HEK293T (cell line): ENCODE data around the gene EXOC4.

Source experiments
- CTCF ChIA-PET: fragments of 350-600 bp; formaldehyde crosslinking; extraction: SDS; loops from one replicate; lab custom pipeline; 2021; ENCODE audit warnings: antibody characterized with exemption, inconsistent platforms; lab: Yijun Ruan, JAX
- POLR2A ChIA-PET: fragments of 350-600 bp; formaldehyde crosslinking; extraction: SDS; loops from one replicate; lab custom pipeline; 2020; ENCODE audit warnings: antibody characterized with exemption, inconsistent platforms; lab: Yijun Ruan, JAX
- DNase-seq: peaks from one replicate; pipeline ENCODE4 v3.0.0; 2012; ENCODE audit warnings: mixed read lengths; ENCODE audit errors: extremely low spot score
- ARNT ChIP-seq: fragments of 450-650 bp; IDR thresholded peaks from 2 replicates; pipeline ENCODE4 v1.6.1; 2017; ENCODE audit warnings: mild to moderate bottlenecking
- BHLHE40 ChIP-seq: fragments of 450-650 bp; IDR thresholded peaks from 2 replicates; pipeline ENCODE4 v1.6.1; 2016; ENCODE audit warnings: mild to moderate bottlenecking, moderate library complexity, borderline replicate concordance
- CTBP1 ChIP-seq: fragments of 450-650 bp; IDR thresholded peaks from 2 replicates; pipeline ENCODE4 v1.6.1; 2016; ENCODE audit warnings: borderline replicate concordance
- ELF4 ChIP-seq: fragments of 450-650 bp; IDR thresholded peaks from 2 replicates; pipeline ENCODE4 v1.6.1; 2017; ENCODE audit warnings: antibody characterized with exemption
- FOXA1 ChIP-seq: fragments of 450-650 bp; IDR thresholded peaks from 2 replicates; pipeline ENCODE4 v1.6.1; 2016; ENCODE audit warnings: mild to moderate bottlenecking
- FOXK2 ChIP-seq: fragments of 450-650 bp; IDR thresholded peaks from 2 replicates; pipeline ENCODE4 v1.6.1; 2016; ENCODE audit warnings: mild to moderate bottlenecking
- FOXM1 ChIP-seq: fragments of 450-650 bp; IDR thresholded peaks from 2 replicates; pipeline ENCODE4 v1.6.1; 2017; ENCODE audit warnings: mild to moderate bottlenecking, borderline replicate concordance
- HDGF ChIP-seq: fragments of 450-650 bp; IDR thresholded peaks from 2 replicates; pipeline ENCODE4 v1.6.1; 2017; ENCODE audit warnings: antibody characterized with exemption, borderline replicate concordance
- L3MBTL2 ChIP-seq: fragments of 450-650 bp; conservative IDR thresholded peaks from 2 replicates; pipeline ENCODE4 v1.6.1; 2016; ENCODE audit warnings: mild to moderate bottlenecking
- LEF1 ChIP-seq: fragments of 450-650 bp; IDR thresholded peaks from 2 replicates; pipeline ENCODE4 v1.6.1; 2017; ENCODE audit warnings: mild to moderate bottlenecking, borderline replicate concordance
- NFRKB ChIP-seq: fragments of 450-650 bp; IDR thresholded peaks from 2 replicates; pipeline ENCODE4 v1.6.1; 2016; ENCODE audit warnings: mild to moderate bottlenecking, moderate library complexity
- SP1 ChIP-seq: fragments of 450-650 bp; IDR thresholded peaks from 2 replicates; pipeline ENCODE4 v1.6.1; 2017
- SUZ12 ChIP-seq: fragments of 450-650 bp; IDR thresholded peaks from 2 replicates; pipeline ENCODE4 v1.6.1; 2016; ENCODE audit warnings: mild to moderate bottlenecking
- TARDBP ChIP-seq: fragments of 450-650 bp; IDR thresholded peaks from 2 replicates; pipeline ENCODE4 v1.6.1; 2016
- ZNF384 ChIP-seq: fragments of 450-650 bp; IDR thresholded peaks from 2 replicates; pipeline ENCODE4 v1.6.1; 2016
- TF ChIP-seq, protein P1 (sequence below): fragments of 450-650 bp; IDR thresholded peaks from 2 replicates; pipeline ENCODE4 v1.6.1; 2016

EXOC4 gene

DNA sequence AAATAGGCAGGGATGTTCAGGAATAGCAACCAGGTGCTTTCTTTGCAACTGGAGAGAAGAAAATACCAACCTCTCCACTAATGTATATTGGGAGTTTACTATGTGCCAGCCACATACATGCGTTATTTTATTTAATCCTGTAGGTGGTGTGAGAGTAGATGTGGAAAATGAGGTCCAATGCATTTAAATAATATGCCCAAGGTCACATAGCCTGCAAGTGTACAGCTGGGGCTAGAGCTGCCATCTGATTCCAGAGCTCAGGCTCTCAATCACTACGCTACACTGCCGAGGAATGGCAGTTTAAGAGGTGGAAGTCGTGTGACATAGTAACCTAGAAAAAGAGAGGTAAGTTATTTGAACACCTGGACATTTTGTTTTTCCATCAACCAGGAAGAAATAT lies 277.0 kb downstream of the EXOC4 start:
- ChIA-PET POLR2A (no interaction called here), CTCF (no interaction called here)
- TF ChIP-seq FOXM1 (no peak), SP1 (no peak), SUZ12 (no peak), HDGF (no peak), NFRKB (no peak), FOXA1 (no peak), CTBP1 (no peak), L3MBTL2 (no peak), ZNF384 (no peak)
- no peak for DNase-seq

DNA sequence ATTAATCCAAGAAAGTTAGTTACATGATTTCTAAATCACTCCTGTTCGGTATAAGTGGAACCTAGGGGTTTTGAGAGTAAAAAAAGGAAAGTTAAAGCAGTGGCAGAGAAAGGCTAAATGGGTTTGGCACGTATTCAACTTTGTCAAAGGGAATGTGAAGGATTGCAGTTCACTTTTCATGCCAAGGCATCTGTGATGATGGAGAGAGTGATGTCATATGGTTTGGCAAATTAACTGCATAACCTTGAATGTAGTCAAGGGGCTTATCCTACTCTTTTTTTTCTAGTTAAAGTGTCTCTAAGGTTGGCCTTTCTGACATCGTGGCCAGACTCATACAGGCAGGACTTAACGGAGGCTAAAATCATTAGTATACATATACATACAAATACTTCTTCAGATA lies 277.8 kb downstream of the EXOC4 start:
- ChIA-PET POLR2A (no interaction called here), CTCF (no interaction called here)
- no peak for DNase-seq
- no peak for TF ChIP-seq NFRKB
- no peak for TF ChIP-seq SUZ12
- no peak for TF ChIP-seq ARNT
- TF ChIP-seq TARDBP: no peak

DNA sequence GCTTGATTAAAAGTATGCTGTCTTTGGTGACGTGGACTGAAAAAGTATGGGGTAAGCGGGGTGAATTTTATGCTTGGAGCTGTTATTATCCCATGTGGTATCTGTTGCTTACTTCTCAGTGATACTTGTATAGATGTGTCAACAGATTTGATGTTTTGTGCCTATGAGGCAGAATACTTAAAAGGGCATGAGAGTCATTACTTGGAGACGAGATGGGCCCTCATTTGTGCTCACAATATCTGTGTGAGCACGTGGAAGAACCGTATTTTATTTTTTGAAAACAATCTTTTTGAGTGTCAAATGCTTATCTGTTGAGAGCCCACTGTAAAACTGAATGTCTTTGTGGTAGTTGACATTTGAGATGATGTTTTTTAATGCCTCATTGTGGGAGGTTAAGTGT lies 281.9 kb downstream of the EXOC4 start:
- TF ChIP-seq SUZ12: no peak
- no peak for TF ChIP-seq ZNF384
- no peak for TF ChIP-seq L3MBTL2
- TF ChIP-seq LEF1: no peak
- TF ChIP-seq FOXA1: no peak
- no peak for TF ChIP-seq TARDBP
- no peak for TF ChIP-seq FOXK2
- TF ChIP-seq CTBP1: no peak
- TF ChIP-seq NFRKB: no peak
- TF ChIP-seq SP1: no peak
- no peak for TF ChIP-seq FOXM1
- no peak for TF ChIP-seq BHLHE40
- TF ChIP-seq, protein P1, sequence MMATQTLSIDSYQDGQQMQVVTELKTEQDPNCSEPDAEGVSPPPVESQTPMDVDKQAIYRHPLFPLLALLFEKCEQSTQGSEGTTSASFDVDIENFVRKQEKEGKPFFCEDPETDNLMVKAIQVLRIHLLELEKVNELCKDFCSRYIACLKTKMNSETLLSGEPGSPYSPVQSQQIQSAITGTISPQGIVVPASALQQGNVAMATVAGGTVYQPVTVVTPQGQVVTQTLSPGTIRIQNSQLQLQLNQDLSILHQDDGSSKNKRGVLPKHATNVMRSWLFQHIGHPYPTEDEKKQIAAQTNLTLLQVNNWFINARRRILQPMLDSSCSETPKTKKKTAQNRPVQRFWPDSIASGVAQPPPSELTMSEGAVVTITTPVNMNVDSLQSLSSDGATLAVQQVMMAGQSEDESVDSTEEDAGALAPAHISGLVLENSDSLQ: no peak
- CTCF ChIA-PET: no interaction called here

DNA sequence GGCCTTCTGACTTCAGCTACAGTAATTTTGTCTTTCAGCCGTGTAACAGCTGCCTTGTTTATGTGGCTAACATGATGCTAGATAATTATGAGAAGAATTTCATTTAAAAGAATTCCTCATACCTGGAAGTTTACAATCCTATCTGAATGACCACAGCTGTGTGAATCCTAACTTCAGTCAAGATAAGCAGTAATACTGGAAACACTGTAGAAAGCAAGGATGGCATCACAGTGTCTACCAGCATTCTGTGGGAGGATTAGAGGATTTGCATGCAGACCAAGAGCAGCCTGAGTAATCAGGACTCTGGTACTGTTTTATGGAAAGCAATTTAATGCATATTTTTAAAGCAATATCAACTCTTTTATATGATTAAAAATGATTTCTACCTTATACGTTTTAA lies 282.4 kb downstream of the EXOC4 start:
- TF ChIP-seq L3MBTL2 (no peak), FOXA1 (no peak), ZNF384 (no peak), BHLHE40 (no peak), CTBP1 (no peak), HDGF (no peak), ARNT (no peak), FOXM1 (no peak), TARDBP (no peak), ELF4 (no peak)
- TF ChIP-seq, protein P1: no peak
- POLR2A ChIA-PET: no interaction called here
- no peak for DNase-seq
- CTCF ChIA-PET: no interaction called here

More for the DNA sequence above, 281.9 kb downstream of the EXOC4 start:
- POLR2A ChIA-PET: no interaction called here
- no peak for DNase-seq

DNA sequence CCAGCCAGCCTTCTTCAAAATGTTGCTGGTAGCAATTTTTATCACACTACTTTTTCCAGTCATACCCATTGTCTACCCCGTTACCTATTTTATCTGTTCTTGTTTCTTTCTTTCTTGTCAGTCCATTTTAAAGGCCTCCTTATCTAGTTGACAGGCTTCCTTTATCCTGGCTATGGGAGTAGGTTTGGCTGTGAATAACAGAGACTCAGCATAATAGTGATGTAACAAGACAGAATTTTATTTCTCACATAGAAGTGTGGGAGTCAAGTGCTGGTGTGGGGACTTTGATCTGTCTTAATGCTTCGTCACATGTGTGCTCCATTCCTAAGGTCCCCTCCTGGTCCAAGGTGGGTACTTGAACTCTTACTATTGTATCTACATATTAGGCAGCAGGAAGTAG lies 283.6 kb downstream of the EXOC4 start:
- no peak for TF ChIP-seq FOXK2
- no peak for TF ChIP-seq CTBP1
- no peak for TF ChIP-seq SUZ12
- no peak for TF ChIP-seq ELF4
- no peak for TF ChIP-seq LEF1
- TF ChIP-seq FOXA1: no peak
- TF ChIP-seq L3MBTL2: no peak
- TF ChIP-seq, protein P1: no peak
- TF ChIP-seq BHLHE40: no peak
- no peak for TF ChIP-seq NFRKB
- no peak for TF ChIP-seq FOXM1
- no peak for TF ChIP-seq ARNT
- TF ChIP-seq SP1: no peak
- TF ChIP-seq ZNF384: no peak
- ChIA-PET CTCF (no interaction called here), POLR2A (no interaction called here)
- no peak for DNase-seq

DNA sequence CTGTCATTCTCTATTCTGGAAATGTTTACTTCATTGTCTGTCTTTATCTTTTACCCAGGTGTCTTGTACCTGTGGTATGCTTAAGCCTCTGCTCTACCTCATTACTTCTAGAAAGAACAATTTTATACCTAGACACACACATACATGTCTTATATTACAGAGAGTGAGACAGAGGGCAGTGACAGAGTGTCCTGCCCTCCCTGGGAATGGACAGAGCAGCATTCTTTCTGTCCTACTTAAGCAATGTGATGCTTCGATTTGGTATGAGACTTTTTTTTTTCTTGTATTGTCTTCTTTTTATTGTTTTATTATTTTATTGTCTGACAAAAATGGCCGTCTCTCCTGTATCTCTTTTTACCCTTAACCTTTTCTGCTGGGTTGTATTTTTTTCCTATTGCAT lies 286.1 kb downstream of the EXOC4 start:
- ChIA-PET CTCF (no interaction called here), POLR2A (no interaction called here)
- TF ChIP-seq NFRKB: no peak
- TF ChIP-seq LEF1: no peak

DNA sequence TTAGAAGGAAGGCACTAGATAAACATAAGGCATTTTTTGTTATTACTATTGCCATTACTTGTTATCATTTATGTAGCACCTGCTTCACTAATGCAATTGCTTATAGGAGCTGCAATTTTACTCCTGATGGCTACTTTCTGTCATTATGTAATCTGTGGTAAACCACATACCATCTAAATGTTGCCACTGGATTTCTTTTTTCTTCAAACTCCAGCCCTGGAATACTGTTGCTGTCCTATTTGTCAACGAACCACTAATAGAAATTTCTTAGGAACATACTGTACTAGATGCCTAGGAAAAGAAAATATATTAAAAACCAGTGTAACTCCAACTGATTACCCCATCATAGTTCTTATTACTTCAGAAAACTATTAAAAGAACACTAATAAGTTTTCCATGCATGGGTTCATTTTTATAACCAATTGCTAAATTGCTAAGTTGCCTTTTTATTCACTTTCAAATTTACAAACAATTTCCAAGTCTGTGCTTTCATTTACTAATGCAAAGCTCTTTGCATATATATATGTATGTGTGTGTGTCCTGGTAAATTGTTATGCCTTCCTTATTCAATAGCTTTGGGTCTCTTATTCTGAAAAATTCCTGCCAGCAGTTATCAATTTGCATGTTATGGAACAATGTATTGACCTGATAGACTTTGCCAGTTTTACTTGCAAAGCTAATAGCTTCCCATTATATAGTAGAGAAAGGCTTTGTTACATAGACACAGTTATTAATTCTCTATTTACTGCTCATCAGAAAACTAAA lies 287.4 kb downstream of the EXOC4 start:
- no peak for TF ChIP-seq ELF4
- TF ChIP-seq SUZ12: no peak
- TF ChIP-seq FOXA1: no peak
- TF ChIP-seq FOXM1: no peak
- TF ChIP-seq HDGF: no peak
- no peak for TF ChIP-seq BHLHE40
- no peak for TF ChIP-seq ZNF384
- TF ChIP-seq ARNT: no peak
- TF ChIP-seq L3MBTL2: no peak
- TF ChIP-seq, protein P1: no peak
- TF ChIP-seq SP1: no peak
- TF ChIP-seq LEF1: no peak
- no peak for TF ChIP-seq TARDBP
- TF ChIP-seq NFRKB: no peak
- no peak for TF ChIP-seq CTBP1
- no peak for TF ChIP-seq FOXK2
- DNase-seq: no peak
- ChIA-PET CTCF (no interaction called here), POLR2A (no interaction called here)

More for the DNA sequence above, 286.1 kb downstream of the EXOC4 start:
- no peak for DNase-seq
